ENCODE results near the gene NUF2. TPM values are rescaled to one million over a fixed set of nuclear protein-coding genes. Genes with fewer than 3 reads are reported as not detected.

The NUF2 gene
- total RNA-seq, 1 experiment from 2014 or later: 33.1 TPM

DNA sequence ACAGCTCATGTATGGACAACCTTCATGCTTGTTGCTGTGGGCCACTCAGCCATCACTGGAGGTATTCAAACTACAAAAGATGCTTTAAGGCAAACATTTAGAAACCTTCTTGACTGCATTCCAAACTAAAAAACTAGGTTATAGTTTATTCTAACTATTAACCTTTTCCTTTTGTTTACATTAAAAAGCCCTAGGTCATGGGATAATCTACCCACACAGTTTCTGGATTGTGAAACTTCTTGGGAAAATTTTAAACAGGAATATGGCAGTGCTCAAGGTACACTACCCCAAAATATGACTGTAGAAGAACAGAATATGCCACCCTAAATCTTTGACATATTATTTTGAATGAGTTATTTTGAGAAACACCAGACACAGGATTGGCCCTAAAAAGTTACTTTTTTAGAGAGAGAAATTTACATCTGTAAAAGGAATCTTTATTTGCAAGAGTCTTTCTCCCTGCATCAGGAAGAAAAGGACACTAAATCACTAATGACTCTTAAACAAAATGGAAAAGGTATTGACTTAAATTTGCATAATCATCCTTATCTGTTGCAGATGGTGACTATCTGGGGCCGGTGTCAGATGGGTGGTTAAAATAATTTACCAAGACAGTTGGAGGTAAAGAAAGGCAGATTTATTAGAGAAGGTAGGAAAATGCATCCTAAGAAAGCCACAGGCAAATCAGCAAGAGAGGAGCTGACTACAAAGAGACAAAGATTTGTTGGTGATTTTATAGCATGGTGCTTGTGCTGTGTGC lies 25.1 kb upstream of the NUF2 start:
- CTCF ChIA-PET: no interaction called here
- Mint-ChIP-seq H3K4me3 (ENCODE audit: low read depth, unreplicated experiment) (no peak overlapping the region), H3K27me3 (ENCODE audit: unreplicated experiment) (no peaks in the 10 kb centered on the region), H3K36me3 (ENCODE audit: insufficient read depth, unreplicated experiment) (no peaks in the 10 kb centered on the region), H3K27ac (ENCODE audit: unreplicated experiment) (no peak overlapping the region), H3K4me1 (ENCODE audit: low read depth, unreplicated experiment) (no peaks in the 10 kb centered on the region), H3K9me3 (ENCODE audit: low read depth, unreplicated experiment) (no peaks in the 10 kb centered on the region)
- no TSS peak for BruUV-seq (replicated peaks)
- intact Hi-C loops (cut with micrococcal nuclease; ENCODE audit: unreplicated experiment): no loop called here
- TF ChIP-seq, protein P1, sequence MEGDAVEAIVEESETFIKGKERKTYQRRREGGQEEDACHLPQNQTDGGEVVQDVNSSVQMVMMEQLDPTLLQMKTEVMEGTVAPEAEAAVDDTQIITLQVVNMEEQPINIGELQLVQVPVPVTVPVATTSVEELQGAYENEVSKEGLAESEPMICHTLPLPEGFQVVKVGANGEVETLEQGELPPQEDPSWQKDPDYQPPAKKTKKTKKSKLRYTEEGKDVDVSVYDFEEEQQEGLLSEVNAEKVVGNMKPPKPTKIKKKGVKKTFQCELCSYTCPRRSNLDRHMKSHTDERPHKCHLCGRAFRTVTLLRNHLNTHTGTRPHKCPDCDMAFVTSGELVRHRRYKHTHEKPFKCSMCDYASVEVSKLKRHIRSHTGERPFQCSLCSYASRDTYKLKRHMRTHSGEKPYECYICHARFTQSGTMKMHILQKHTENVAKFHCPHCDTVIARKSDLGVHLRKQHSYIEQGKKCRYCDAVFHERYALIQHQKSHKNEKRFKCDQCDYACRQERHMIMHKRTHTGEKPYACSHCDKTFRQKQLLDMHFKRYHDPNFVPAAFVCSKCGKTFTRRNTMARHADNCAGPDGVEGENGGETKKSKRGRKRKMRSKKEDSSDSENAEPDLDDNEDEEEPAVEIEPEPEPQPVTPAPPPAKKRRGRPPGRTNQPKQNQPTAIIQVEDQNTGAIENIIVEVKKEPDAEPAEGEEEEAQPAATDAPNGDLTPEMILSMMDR (IDR thresholded peaks at IDR 0.05; ENCODE audit: unreplicated experiment): no peak
- DNase-seq: no peak

DNA sequence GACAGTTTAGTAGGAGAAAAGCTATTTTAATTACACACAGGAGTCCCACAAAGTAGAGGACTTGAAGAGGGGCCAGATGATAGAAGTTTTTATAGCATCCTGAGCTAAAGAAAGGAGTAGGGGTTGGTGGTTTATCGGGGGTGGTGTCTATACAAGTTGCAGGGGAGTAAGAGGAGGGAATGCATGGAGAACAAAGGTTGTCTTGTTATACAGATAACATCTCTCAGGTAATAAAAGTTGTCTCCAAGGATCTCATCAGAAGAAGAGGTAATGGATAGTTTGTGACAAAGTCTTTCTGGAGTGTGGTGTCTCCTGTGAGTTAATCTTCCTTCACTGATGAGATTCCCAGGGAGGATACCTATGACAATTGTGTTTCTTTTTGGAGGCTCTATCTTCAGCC lies 23.4 kb upstream of the NUF2 start:
- intact Hi-C loops (cut with micrococcal nuclease; ENCODE audit: unreplicated experiment): no loop called here
- no peak for DNase-seq
- no peak overlapping the region for H3K27ac Mint-ChIP-seq (ENCODE audit: unreplicated experiment)
- BruUV-seq (replicated peaks): no TSS peak
- no peaks in the 10 kb centered on the region for H3K4me1 Mint-ChIP-seq (ENCODE audit: low read depth, unreplicated experiment)
- H3K27me3 Mint-ChIP-seq (ENCODE audit: unreplicated experiment): no peaks in the 10 kb centered on the region
- no peak overlapping the region for H3K4me3 Mint-ChIP-seq (ENCODE audit: low read depth, unreplicated experiment)
- TF ChIP-seq, protein P1 (IDR thresholded peaks at IDR 0.05; ENCODE audit: unreplicated experiment): no peak
- no peaks in the 10 kb centered on the region for H3K36me3 Mint-ChIP-seq (ENCODE audit: insufficient read depth, unreplicated experiment)
- CTCF ChIA-PET: no interaction called here
- no peaks in the 10 kb centered on the region for H3K9me3 Mint-ChIP-seq (ENCODE audit: low read depth, unreplicated experiment)

DNA sequence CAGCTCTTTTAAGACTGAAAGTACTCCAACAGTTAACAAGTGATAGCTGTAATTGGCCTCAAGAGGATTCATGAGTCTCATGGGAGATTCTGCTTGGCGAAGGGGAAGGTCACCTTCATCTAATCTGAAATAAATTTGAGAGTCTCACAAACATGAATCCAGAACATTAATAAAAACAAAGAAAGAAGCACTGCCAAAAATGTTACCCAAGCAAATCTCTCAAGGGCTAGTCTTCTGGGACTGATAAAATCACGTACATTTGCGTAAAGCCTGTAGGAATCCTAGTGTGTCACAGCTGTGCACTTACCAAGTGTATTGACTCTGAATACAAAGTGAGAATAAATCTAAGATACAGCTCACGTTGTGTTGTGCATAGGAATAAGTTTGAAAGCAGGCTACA lies 21.2 kb upstream of the NUF2 start:
- CTCF ChIA-PET: no interaction called here
- no peaks in the 10 kb centered on the region for H3K27me3 Mint-ChIP-seq (ENCODE audit: unreplicated experiment)

DNA sequence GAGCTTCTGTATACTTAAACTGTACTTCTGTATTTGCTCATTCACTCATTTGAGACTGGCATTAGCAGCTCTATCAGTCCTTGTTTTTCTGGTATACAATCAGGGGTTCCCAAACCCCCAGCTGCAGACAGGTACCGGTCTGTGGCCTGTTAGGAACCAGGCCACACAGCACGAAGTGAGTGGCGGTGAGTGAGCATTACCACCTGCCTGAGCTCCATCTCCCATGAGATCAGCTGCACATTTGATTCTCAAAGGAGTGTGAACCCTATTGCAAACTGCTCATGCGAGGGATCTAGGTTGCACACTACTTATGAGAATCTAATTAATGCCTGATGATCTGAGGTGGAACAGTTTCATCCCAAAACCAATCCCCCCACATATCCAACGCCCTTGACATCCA lies 18.2 kb upstream of the NUF2 start:
- Mint-ChIP-seq H3K36me3 (ENCODE audit: insufficient read depth, unreplicated experiment) (no peaks in the 10 kb centered on the region), H3K27ac (ENCODE audit: unreplicated experiment) (no peak overlapping the region), H3K9me3 (ENCODE audit: low read depth, unreplicated experiment) (no peaks in the 10 kb centered on the region), H3K4me1 (ENCODE audit: low read depth, unreplicated experiment) (no peaks in the 10 kb centered on the region), H3K27me3 (ENCODE audit: unreplicated experiment) (no peaks in the 10 kb centered on the region), H3K4me3 (ENCODE audit: low read depth, unreplicated experiment) (no peak overlapping the region)
- TF ChIP-seq, protein P1 (IDR thresholded peaks at IDR 0.05; ENCODE audit: unreplicated experiment): no peak
- no peak for DNase-seq
- intact Hi-C loops (cut with micrococcal nuclease; ENCODE audit: unreplicated experiment): no loop called here
- BruUV-seq (replicated peaks): no TSS peak
- CTCF ChIA-PET: no interaction called here

More for the DNA sequence above, 21.2 kb upstream of the NUF2 start:
- no TSS peak for BruUV-seq (replicated peaks)
- TF ChIP-seq, protein P1 (IDR thresholded peaks at IDR 0.05; ENCODE audit: unreplicated experiment): no peak
- Mint-ChIP-seq H3K4me1 (ENCODE audit: low read depth, unreplicated experiment) (no peaks in the 10 kb centered on the region), H3K4me3 (ENCODE audit: low read depth, unreplicated experiment) (no peak overlapping the region), H3K36me3 (ENCODE audit: insufficient read depth, unreplicated experiment) (no peaks in the 10 kb centered on the region), H3K27ac (ENCODE audit: unreplicated experiment) (no peak overlapping the region), H3K9me3 (ENCODE audit: low read depth, unreplicated experiment) (no peaks in the 10 kb centered on the region)
- intact Hi-C loops (cut with micrococcal nuclease; ENCODE audit: unreplicated experiment): no loop called here
- no peak for DNase-seq

Data from Calu3 (cell line).